Islet precursor cell (in vitro differentiated cells): ENCODE measurements around the gene SNED1.

Experiments
- DNase-seq: peaks from one replicate; pipeline ENCODE4 v3.0.0-alpha.2; 2018

SNED1 gene

GRCh38 chr2:241068942-241069810 is 70.8 kb downstream of the SNED1 start:
- DNase-seq, result peak; percentile 50

- DNase-seq, result peak; percentile 61
Observed at GRCh38 chr2:241069821-241070281, 71.4 kb downstream of the SNED1 start.

- peak; percentile 46 for DNase-seq
Observed at GRCh38 chr2:241070361-241070760, 71.9 kb downstream of the SNED1 start.

- DNase-seq, result peak; percentile 51
Observed at GRCh38 chr2:241070811-241071676, 72.6 kb downstream of the SNED1 start.

- peak; percentile 50 for DNase-seq
Observed at GRCh38 chr2:241071677-241072111, 73.3 kb downstream of the SNED1 start.

GRCh38 chr2:241072151-241072550 is 73.7 kb downstream of the SNED1 start:
- peak; percentile 38 for DNase-seq

- DNase-seq, result no peak
Observed at GRCh38 chr2:241072553-241073165, 74.2 kb downstream of the SNED1 start.

GRCh38 chr2:241073166-241074064 is 75.0 kb downstream of the SNED1 start:
- DNase-seq, result peak; percentile 57

- DNase-seq, result peak; percentile 40
Observed at GRCh38 chr2:241074065-241074818, 75.8 kb downstream of the SNED1 start.

GRCh38 chr2:241074901-241075540 is 76.6 kb downstream of the SNED1 start:
- peak; percentile 24 for DNase-seq

GRCh38 chr2:241080405-241081189 is 82.2 kb downstream of the SNED1 start:
- peak; percentile 44 for DNase-seq

GRCh38 chr2:241081190-241081642 is 82.8 kb downstream of the SNED1 start:
- no peak for DNase-seq

- DNase-seq, result peak; percentile 49
Observed at GRCh38 chr2:241081643-241082340, 83.4 kb downstream of the SNED1 start.

- peak; percentile 50 for DNase-seq
Observed at GRCh38 chr2:241082341-241083090, 84.1 kb downstream of the SNED1 start.

- DNase-seq, result no peak
Observed at GRCh38 chr2:241083091-241083415, 84.6 kb downstream of the SNED1 start.

- no peak for DNase-seq
Observed at GRCh38 chr2:241084856-241085444, 86.5 kb downstream of the SNED1 start.

- DNase-seq, result no peak
Observed at GRCh38 chr2:241087420-241088268, 89.2 kb downstream of the SNED1 start.
